ENCODE results near the gene MARCHF5. TPM values are rescaled to one million over a fixed set of nuclear protein-coding genes. Genes with fewer than 3 reads are reported as not detected.

MARCHF5 gene
- total and polyA plus RNA-seq, 2 donors (not counting 3 experiments of a cell fraction or from before 2014, with no cell fraction given) = 23.4 to 48.0 TPM

DNA sequence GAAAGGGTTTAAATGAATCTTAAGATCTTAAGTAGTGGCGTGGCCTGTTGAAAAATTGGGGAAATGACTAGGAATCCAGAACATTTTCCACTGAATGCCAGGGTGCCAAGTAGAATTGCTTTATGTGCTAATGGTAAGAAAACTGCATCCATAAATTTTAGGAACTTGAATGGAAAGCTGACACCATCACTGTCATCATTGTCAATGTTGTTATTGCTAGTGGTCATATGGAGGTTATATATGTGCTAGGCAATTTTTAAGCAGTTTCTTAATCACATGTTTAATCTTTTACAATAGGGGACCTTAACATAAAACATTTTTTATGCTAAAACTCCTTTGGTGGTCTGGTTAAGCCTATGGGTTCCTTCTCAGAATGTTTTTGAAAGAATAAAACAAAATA, 13.1 kb downstream of the MARCHF5 start:
- ChIA-PET POLR2A (no interaction called here), CTCF (interaction anchor here (1.2 to 1.7 kb wide), 4 partner anchors 9 to 216 kb away, joined by 3 to 6 read pairs (median 4); no protein-coding TSS in a partner anchor)
- H3K4me3 ChIP-seq (replicated peaks in 1 of 3; ENCODE audit: insufficient read depth in 1 of 3, low read depth in 1 of 3, low read length in 3 of 3) = no peak overlapping the region
- no peaks in the 10 kb centered on the region for H3K9me1 ChIP-seq (replicated peaks; ENCODE audit: control insufficient read depth, extremely low read depth, insufficient read depth, low read length)
- FAIRE-seq = no peak
- H3K27me3 ChIP-seq (ENCODE audit: control insufficient read depth in 2 of 2, insufficient read depth in 2 of 2, low read length in 2 of 2) = no peaks in the 10 kb centered on the region
- H3K9ac ChIP-seq (replicated peaks; ENCODE audit: extremely low read depth, insufficient read depth, low read length) = no peak overlapping the region
- no TSS peak for BruUV-seq (replicated peaks)
- TF ChIP-seq MAX (IDR thresholded peaks at IDR 0.05; ENCODE audit: insufficient read depth, insufficient read length) = no peak
- no peak for TF ChIP-seq POLR2A (IDR thresholded peaks at IDR 0.05; ENCODE audit: low read depth, low read length)
- no peak for TF ChIP-seq FOS (IDR thresholded peaks at IDR 0.05; ENCODE audit: borderline replicate concordance, insufficient read depth, low read length)
- TF ChIP-seq, protein P1, sequence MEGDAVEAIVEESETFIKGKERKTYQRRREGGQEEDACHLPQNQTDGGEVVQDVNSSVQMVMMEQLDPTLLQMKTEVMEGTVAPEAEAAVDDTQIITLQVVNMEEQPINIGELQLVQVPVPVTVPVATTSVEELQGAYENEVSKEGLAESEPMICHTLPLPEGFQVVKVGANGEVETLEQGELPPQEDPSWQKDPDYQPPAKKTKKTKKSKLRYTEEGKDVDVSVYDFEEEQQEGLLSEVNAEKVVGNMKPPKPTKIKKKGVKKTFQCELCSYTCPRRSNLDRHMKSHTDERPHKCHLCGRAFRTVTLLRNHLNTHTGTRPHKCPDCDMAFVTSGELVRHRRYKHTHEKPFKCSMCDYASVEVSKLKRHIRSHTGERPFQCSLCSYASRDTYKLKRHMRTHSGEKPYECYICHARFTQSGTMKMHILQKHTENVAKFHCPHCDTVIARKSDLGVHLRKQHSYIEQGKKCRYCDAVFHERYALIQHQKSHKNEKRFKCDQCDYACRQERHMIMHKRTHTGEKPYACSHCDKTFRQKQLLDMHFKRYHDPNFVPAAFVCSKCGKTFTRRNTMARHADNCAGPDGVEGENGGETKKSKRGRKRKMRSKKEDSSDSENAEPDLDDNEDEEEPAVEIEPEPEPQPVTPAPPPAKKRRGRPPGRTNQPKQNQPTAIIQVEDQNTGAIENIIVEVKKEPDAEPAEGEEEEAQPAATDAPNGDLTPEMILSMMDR (IDR thresholded peaks at IDR 0.05; ENCODE audit: extremely low read depth in 1 of 2, insufficient read depth in 1 of 2, low read depth in 1 of 2, low read length in 2 of 2) = no peak
- no peak for TF ChIP-seq EZH2 (IDR thresholded peaks at IDR 0.05; ENCODE audit: borderline replicate concordance, low read depth, low read length, severe bottlenecking)
- no peak for TF ChIP-seq JUN (IDR thresholded peaks at IDR 0.05; ENCODE audit: borderline replicate concordance, insufficient read depth, insufficient read length, low read depth)
- no peak for TF ChIP-seq MYC (IDR thresholded peaks at IDR 0.05; ENCODE audit: low read depth, low read length)
- TF ChIP-seq POLR2AphosphoS5 (IDR thresholded peaks at IDR 0.05; ENCODE audit: insufficient read depth, low read depth, low read length) = no peak
- no peak for TF ChIP-seq GATA2 (IDR thresholded peaks at IDR 0.05; ENCODE audit: insufficient read depth, insufficient read length, low read depth, low read length)
- no peaks in the 10 kb centered on the region for H3K4me1 ChIP-seq (ENCODE audit: control insufficient read depth, extremely low read depth, insufficient read depth, low read length)
- H3K9me3 ChIP-seq (replicated peaks; ENCODE audit: control insufficient read depth, insufficient read depth, low read length) = no peaks in the 10 kb centered on the region
- intact Hi-C loops (cut with micrococcal nuclease) = no loop called here
- H2AFZ ChIP-seq (ENCODE audit: low read depth, low read length) = no peak overlapping the region
- DNase-seq (ENCODE audit: low read depth, low spot score) = no peak
- dilution Hi-C loops (cut with MboI; ENCODE audit: extremely low pct_ligation_motif_present, low sequenced_read_pairs) = no loop called here
- H4K20me1 ChIP-seq (replicated peaks; ENCODE audit: control insufficient read depth, extremely low read depth, insufficient read depth, low read length) = peaks cover 5% of the 10 kb centered on the region
- H3K79me2 ChIP-seq (ENCODE audit: control insufficient read depth, insufficient read depth, low read length) = peaks cover 86% of the 10 kb centered on the region
- H3K36me3 ChIP-seq (ENCODE audit: control insufficient read depth in 2 of 2, extremely low read depth in 1 of 2, insufficient read depth in 2 of 2, low read length in 2 of 2) = peaks cover 0 to 2% of the 10 kb centered on the region in 2 experiments
- H3K4me2 ChIP-seq (ENCODE audit: insufficient read depth, low read length) = no peak overlapping the region
- H3K27ac ChIP-seq (ENCODE audit: insufficient read depth, low read depth, low read length) = no peak overlapping the region

All from endothelial cell of umbilical vein (primary cell).